Astrocyte of the hippocampus (primary cell): Measurements from ENCODE around the gene E2F8.

ENCODE experiments used
- DNase-seq: peaks from one replicate; pipeline ENCODE4 v3.0.0; 2011; ENCODE audit warnings: low read depth, low spot score

The E2F8 gene

DNA sequence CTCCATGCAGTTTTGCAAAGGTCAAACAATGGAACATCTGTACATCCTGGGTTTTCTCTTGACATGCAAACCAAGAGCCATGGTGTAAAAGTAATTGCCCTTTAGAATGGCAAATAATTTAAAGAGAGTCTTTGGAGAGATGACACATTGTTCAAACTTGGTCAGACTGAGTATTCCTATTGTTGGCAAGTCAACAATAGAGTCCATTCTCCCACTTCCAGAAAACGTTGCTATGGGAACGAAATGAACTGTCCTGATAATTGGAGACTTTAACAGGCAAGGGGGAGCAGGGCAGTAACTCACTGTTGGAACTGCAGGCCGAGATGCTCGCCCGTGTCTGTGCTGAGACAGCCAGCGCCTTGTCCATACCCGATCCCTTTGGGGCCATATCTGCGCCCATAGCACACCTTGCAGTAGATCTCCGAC lies 52.9 kb downstream of the E2F8 start:
- DNase-seq: no peak

DNA sequence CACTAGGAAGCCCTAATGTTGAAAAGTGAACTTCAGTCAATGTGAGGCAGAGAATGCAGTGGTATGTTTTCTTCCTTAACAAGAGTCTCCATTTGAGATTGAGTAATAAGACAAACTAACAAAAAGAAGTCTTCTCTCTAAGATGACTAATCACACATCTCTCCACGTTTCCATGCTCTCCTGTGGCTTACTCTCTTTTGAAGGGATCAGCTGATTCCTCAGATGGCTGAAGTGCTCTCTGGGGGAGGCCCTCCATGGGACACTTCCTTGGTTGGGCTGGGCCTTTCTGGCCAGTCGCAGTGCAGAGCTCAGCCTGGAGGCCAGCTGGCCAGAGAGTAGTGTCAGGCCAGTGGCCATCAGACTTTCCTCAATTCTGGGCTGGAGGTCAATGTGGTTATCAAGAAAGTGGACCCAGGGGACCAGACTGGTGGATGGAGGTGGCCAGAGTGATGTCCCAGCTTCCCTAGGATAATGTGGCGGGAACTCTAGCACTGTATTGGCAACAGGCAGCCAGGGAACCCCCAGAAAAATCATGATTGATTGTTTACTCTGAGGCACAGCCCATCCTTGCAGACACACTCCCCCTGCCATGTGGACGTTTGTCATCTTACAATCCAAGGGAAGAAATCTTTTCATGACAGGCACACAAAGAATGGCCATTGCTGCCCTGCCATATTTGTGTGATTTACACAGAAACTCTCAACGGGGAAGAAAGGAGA lies 53.5 kb downstream of the E2F8 start:
- DNase-seq: no peak

DNA sequence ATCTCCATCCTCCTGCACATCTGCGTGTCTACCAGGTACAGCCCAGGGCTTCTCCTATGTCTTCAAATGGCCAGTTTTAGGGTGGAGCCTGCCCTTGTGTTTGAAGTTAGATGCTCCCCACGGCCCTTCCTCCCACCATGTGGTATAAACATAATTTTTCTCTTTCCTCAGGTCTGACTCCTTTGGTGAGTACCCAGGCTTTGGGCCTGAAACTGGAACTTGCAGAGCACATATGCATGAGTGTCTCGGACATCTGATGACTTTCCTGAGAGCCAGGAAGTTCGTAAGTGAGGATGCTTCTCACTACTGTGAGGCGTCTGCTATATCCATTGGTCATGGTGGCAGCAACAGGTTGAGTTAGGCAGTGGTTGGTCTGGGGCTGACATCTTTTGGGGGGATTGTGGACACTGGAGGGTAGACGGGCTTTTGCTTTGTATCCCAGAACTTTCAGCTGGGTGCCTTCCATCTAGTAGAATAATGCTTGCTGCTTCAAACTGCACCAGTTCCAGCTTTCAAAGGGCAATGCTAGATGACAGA lies 55.2 kb downstream of the E2F8 start:
- no peak for DNase-seq

DNA sequence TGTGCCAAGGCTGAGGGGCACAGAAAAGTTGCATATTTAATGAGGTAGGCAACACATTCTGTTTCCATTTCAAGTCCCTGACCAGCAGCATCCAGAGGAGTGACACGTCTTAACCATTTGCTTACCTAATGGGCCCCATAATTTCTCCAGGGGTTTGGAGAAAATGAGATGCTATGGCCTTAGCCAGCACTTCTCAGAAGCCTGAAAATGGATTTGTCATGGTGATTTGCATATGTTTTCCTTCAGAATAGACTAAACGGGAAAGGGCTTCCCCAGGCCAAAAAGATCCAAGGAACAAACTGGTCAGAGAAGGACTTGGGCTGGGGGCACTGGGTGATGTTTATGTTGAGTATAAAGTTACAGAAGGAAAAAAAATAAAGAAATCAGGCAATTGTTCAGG lies 55.7 kb downstream of the E2F8 start:
- DNase-seq: no peak

DNA sequence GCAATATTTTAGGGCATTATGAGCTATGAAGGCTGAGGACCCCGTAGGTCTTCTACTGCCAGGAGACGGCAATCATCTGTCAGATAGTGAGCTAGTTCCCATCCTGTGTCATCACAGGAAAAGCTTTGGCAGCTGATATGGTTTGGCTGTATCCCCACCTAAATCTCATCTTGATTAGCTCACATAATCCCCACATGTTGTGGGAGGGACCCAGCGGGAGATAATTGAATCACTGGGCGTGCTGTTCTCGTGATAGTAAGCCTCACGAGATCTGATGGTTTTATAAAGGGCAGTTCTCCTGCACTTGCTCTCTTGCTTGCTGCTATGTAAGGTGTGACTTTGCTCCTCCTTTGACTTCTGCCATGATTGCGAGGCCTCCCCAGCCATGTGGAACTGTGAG lies 57.1 kb downstream of the E2F8 start:
- no peak for DNase-seq

DNA sequence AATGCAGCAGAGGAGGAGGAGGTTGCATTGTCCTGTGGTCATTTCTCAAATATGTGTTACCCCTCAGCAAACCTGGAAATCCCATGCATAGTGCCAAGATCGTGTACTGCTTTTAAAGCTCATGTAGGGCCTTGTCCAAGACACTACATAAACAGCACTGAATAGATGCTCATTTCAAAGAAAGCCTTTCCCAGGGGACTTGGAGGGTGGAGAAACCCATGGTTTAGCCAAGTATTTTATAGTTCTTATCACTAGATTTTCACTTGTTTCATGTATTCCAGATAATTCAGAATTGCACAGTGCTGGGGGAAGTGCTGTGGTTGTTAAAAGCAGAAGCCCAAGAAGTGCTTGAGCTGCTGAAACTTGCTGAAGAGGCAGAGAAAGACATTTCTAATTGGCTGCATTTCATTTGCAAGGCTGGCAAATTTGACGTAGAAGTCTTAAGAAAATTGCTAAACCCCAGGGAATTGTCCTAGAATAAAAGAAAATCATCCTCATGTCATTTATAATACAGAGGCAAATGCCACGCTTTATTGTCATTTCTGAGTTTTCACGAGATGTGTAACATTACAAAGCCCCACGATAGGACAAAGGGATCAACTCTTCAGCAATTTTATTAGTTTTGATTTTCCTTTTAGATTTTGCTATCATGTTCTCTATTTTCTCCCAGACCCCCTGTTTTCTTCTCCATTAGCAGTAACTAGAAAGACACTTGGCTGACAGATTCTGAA lies 59.0 kb downstream of the E2F8 start:
- no peak for DNase-seq

DNA sequence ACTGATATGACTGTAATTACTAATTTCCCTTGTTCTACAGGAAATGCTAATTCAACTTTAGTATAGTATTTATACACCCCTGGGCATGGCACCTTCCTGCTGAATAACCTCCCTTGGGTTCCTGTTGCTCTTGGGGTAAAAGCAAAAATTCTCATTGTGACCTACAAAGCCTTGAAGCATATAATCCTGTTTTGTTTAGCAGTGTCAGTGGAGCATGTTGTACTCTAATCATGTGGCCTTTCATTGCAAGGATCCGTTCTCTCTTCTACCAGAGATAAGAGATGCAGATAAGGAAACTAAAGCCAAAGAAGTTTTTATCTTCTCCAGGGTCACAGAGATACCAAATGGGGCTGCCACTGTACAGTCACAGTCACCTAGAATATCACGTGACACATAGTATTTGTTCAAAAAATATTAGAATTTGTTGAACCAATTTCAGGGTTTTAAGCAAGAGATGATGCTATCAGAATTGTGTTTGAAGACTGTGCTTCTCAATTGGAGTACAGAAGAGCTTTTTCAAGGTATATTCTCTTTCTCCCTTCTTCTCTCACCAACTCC lies 64.0 kb downstream of the E2F8 start:
- no peak for DNase-seq
